Esophagus muscularis mucosa (tissue), 4 donors: Measurements from ENCODE around the gene DGKQ.

Experiments
- EP300 ChIP-seq: sonication (generic); formaldehyde crosslinking; IDR thresholded peaks from one replicate; pipeline ENCODE4 v1.6.1; 2017; ENCODE audit warnings: antibody characterized with exemption
- POLR2A ChIP-seq: fragments of 450-650 bp; IDR thresholded peaks from one replicate; pipeline ENCODE4 v1.6.1; 2017; ENCODE audit warnings: antibody characterized with exemption, moderate library complexity, mild to moderate bottlenecking, low read depth
- POLR2AphosphoS5 ChIP-seq, 2 donors: sonication (generic); formaldehyde crosslinking; IDR thresholded peaks; one replicate each; pipeline ENCODE4 v1.6.1; 2017; ENCODE audit warnings: antibody characterized with exemption in 2 of 2
- TF ChIP-seq, protein P1 (sequence below), 3 experiments: fragments of 200-600 bp in 2 of 3; fragments of 450-650 bp in 1 of 3; sonication (generic) in 2 of 3; IDR thresholded peaks; one replicate each; pipeline ENCODE4 v1.5.1; 2017 to 2019; ENCODE audit warnings: antibody characterized with exemption in 3 of 3, mild to moderate bottlenecking in 2 of 3, moderate library complexity in 1 of 3

DNA sequence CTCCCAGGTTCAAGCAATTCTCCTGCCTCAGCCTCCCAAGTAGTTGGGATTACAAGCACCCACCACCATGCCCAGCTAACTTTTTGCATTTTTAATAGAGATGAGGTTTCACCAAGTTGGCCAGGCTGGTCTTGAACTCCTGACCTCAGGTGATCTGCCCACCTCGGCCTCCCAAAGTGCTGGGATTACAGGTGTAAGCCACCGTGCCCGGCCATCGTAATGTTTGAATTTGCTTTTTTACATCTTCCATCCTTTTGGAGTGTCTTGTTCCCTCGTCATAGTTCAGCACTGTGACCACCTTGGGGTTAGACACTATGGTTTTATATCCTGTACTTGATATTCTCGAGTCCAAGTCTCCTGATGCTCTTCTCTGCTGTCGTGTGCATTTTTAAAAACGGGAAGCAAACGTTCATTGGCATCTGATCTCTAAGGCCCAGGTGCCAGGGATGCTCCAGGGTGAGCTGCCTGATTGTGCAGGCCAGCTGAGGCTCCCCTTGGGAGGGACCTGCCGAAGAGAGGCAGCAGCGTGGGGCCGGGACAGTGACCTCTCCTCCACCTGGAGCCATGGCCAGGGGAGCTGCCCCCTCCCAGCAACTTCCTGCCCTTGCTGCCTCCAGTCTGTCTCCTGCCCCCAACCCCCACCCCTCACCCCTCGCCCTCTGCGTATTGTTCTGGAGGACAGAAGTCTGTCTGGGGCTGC lies 16.7 kb downstream of the DGKQ start:
- TF ChIP-seq POLR2A = no peak
- TF ChIP-seq, protein P1, sequence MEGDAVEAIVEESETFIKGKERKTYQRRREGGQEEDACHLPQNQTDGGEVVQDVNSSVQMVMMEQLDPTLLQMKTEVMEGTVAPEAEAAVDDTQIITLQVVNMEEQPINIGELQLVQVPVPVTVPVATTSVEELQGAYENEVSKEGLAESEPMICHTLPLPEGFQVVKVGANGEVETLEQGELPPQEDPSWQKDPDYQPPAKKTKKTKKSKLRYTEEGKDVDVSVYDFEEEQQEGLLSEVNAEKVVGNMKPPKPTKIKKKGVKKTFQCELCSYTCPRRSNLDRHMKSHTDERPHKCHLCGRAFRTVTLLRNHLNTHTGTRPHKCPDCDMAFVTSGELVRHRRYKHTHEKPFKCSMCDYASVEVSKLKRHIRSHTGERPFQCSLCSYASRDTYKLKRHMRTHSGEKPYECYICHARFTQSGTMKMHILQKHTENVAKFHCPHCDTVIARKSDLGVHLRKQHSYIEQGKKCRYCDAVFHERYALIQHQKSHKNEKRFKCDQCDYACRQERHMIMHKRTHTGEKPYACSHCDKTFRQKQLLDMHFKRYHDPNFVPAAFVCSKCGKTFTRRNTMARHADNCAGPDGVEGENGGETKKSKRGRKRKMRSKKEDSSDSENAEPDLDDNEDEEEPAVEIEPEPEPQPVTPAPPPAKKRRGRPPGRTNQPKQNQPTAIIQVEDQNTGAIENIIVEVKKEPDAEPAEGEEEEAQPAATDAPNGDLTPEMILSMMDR (IDR thresholded peaks at IDR 0.05) = no peak
- TF ChIP-seq POLR2AphosphoS5 (IDR thresholded peaks at IDR 0.05) = no peak
- no peak for TF ChIP-seq EP300
